Heart left ventricle (tissue), 13 donors: ENCODE results near the gene CAP1.

Source experiments
- POLR2A ChIP-seq, 2 donors: fragments of 450-650 bp; IDR thresholded peaks; one replicate each; pipeline ENCODE4 v1.6.1; 2017; ENCODE audit warnings: antibody characterized with exemption in 2 of 2, mild to moderate bottlenecking in 2 of 2, moderate library complexity in 2 of 2
- TF ChIP-seq, protein P1 (sequence below), 12 donors: fragments of 200-600 bp; sonication (generic) in 4 of 12; IDR thresholded peaks; one replicate each; pipeline versions ENCODE4 v1.5.0 to v1.8.0; 2018 to 2022; ENCODE audit warnings: antibody characterized with exemption in 12 of 12, mild to moderate bottlenecking in 5 of 12
- donor health status: ischemic (EF 13 %, LVEDD 7.1; RV severe dilation, severe dysfunction).
- donor health status: DM: no; HTN: yes; CAD: no.
- donor health status: DM: no; HTN: no; CAD: no.
- donor health status: ischemic (EF 25% LVEDD 6.9; RV normal size, moderate dysfunction).
- donor health status: ischemic (EF 25% LVEDD 5.7; RV mildly dilated, moderate dysfunction).
- donor health status: ischemic (EF 35%, LVEDD 5.7; RV mildly dilated, moderate dysfunction).
- donor health status: nonischemic (EF 11% LVEDD 7.7; RV severe dilation, severe dysfunction).
- donor health status: DM: yes; HTN: yes; CAD: no.
- donor health status: PGD.
- donor health status: ischemic (EF 29% LVEDD 5.4; RV normal size, mild dysfunction).
- donor health status: nonischemic (EF 23%, LVEDD 6.1; RV moderate dilation, normal function).

- no peak for TF ChIP-seq POLR2A (IDR thresholded peaks at IDR 0.05)
- TF ChIP-seq, protein P1, sequence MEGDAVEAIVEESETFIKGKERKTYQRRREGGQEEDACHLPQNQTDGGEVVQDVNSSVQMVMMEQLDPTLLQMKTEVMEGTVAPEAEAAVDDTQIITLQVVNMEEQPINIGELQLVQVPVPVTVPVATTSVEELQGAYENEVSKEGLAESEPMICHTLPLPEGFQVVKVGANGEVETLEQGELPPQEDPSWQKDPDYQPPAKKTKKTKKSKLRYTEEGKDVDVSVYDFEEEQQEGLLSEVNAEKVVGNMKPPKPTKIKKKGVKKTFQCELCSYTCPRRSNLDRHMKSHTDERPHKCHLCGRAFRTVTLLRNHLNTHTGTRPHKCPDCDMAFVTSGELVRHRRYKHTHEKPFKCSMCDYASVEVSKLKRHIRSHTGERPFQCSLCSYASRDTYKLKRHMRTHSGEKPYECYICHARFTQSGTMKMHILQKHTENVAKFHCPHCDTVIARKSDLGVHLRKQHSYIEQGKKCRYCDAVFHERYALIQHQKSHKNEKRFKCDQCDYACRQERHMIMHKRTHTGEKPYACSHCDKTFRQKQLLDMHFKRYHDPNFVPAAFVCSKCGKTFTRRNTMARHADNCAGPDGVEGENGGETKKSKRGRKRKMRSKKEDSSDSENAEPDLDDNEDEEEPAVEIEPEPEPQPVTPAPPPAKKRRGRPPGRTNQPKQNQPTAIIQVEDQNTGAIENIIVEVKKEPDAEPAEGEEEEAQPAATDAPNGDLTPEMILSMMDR (IDR thresholded peaks at IDR 0.05), result no peak
Measured at GRCh38 chr1:40064797-40065499, 24.4 kb downstream of the CAP1 start.
